IMR-90 (cell line): ENCODE data around the gene SSH2. TPM values are rescaled to one million over a fixed set of nuclear protein-coding genes. Genes with fewer than 3 reads are reported as not detected.

Experiments used
- ATAC-seq: fragments of 200-7000 bp; cut with Tn5 transposase; 2 replicates; pipeline ENCODE4 v1.9.1; 2020; ENCODE audit warnings: low read depth, mild to moderate bottlenecking, moderate library complexity
- BruUV-seq: library from RNA; stranded (reverse); fragments of 400-500 nt; replicated peaks from 2 replicates; lab custom pipeline; 2021; lab: Mats Ljungman, UMichigan
- CTCF ChIA-PET: fragments of 300-600 bp; formaldehyde crosslinking; extraction: SDS; loops from one replicate; lab custom pipeline; 2021; ENCODE audit warnings: antibody characterized with exemption; lab: Yijun Ruan, JAX
- POLR2A ChIA-PET: fragments of 300-600 bp; sonication (Branson Sonifier 250); formaldehyde crosslinking; loops from one replicate; lab custom pipeline; 2022; ENCODE audit warnings: antibody characterized with exemption; ENCODE audit not compliant: unreplicated experiment; lab: Charles Lee
- DNase-seq: peaks from one replicate; pipeline ENCODE4 v3.0.0; 2013
- H2AFZ ChIP-seq: replicated peaks from 2 replicates; pipeline ENCODE3; 2013; ENCODE audit warnings: low read length, mild to moderate bottlenecking; ENCODE audit not compliant: poor library complexity
- H2AK5ac ChIP-seq: 2 replicates; pipeline ENCODE4 v1.6.1; 2013; ENCODE audit warnings: low read depth, low read length, inconsistent platforms
- H2AK9ac ChIP-seq: replicated peaks from 2 replicates; pipeline ENCODE3; 2013; ENCODE audit warnings: mild to moderate bottlenecking, low read depth, low read length, moderate library complexity; ENCODE audit not compliant: poor library complexity
- H2BK120ac ChIP-seq: 2 replicates; pipeline ENCODE4 v1.6.1; 2013; ENCODE audit warnings: low read depth, low read length, inconsistent platforms
- H2BK15ac ChIP-seq: 3 replicates; pipeline ENCODE4 v1.6.1; 2013; ENCODE audit warnings: low read depth, low read length, inconsistent platforms
- H2BK20ac ChIP-seq: 2 replicates; pipeline ENCODE4 v1.6.1; 2013; ENCODE audit warnings: low read depth, mild to moderate bottlenecking, inconsistent platforms, low read length, moderate library complexity
- H2BK5ac ChIP-seq: 2 replicates; pipeline ENCODE4 v1.6.1; 2013; ENCODE audit warnings: mild to moderate bottlenecking, low read depth, low read length, inconsistent platforms; ENCODE audit not compliant: poor library complexity, severe bottlenecking
- H3K14ac ChIP-seq: replicated peaks from 2 replicates; pipeline ENCODE4 v1.6.1; 2013; ENCODE audit warnings: low read depth, low read length, inconsistent platforms
- H3K18ac ChIP-seq: 2 replicates; pipeline ENCODE4 v1.6.1; 2013; ENCODE audit warnings: low read depth, low read length, control low read depth
- H3K23ac ChIP-seq: 2 replicates; pipeline ENCODE4 v1.6.1; 2013; ENCODE audit warnings: low read depth, low read length, inconsistent platforms
- H3K27ac ChIP-seq: 2 replicates; pipeline ENCODE4 v1.5.1; 2013; ENCODE audit warnings: mild to moderate bottlenecking, control low read depth, low read length; ENCODE audit not compliant: insufficient read depth
- H3K27me3 ChIP-seq: 2 replicates; pipeline ENCODE4 v1.6.1; 2013; ENCODE audit warnings: low read length; ENCODE audit not compliant: control insufficient read depth, insufficient read depth
- H3K36me3 ChIP-seq: 2 replicates; pipeline ENCODE4 v1.6.1; 2013; ENCODE audit warnings: low read length, mixed read lengths; ENCODE audit not compliant: control insufficient read depth, insufficient read depth
- H3K4ac ChIP-seq: 2 replicates; pipeline ENCODE4 v1.6.1; 2013; ENCODE audit warnings: low read depth, low read length, inconsistent platforms
- H3K4me1 ChIP-seq: 2 replicates; pipeline ENCODE4 v1.6.1; 2013; ENCODE audit warnings: low read length, mixed read lengths; ENCODE audit not compliant: control insufficient read depth, insufficient read depth
- H3K4me2 ChIP-seq: 2 replicates; pipeline ENCODE4 v1.6.1; 2013; ENCODE audit warnings: low read depth, mild to moderate bottlenecking, control low read depth, low read length, moderate library complexity
- H3K4me3 ChIP-seq: 2 replicates; pipeline ENCODE4 v1.5.1; 2013; ENCODE audit warnings: low read depth, mild to moderate bottlenecking, control low read depth, low read length, moderate library complexity; ENCODE audit not compliant: insufficient read depth
- H3K56ac ChIP-seq: 2 replicates; pipeline ENCODE4 v1.6.1; 2013; ENCODE audit warnings: low read length, inconsistent platforms; ENCODE audit not compliant: insufficient read depth; ENCODE audit errors: extremely low read depth
- H3K79me1 ChIP-seq, 2 experiments: 2 replicates each; pipeline ENCODE4 v1.6.1; 2013; ENCODE audit warnings: low read length in 2 of 2, inconsistent platforms in 1 of 2, low read depth in 1 of 2
- H3K9ac ChIP-seq: 2 replicates; pipeline ENCODE4 v1.6.1; 2013; ENCODE audit warnings: low read depth, low read length, control low read depth
- H3K9me1 ChIP-seq: 2 replicates; pipeline ENCODE4 v1.6.1; 2013; ENCODE audit warnings: low read length, inconsistent platforms; ENCODE audit not compliant: insufficient read depth
- H3K9me3 ChIP-seq: 2 replicates; pipeline ENCODE4 v1.6.1; 2013; ENCODE audit warnings: low read length; ENCODE audit not compliant: control insufficient read depth, insufficient read depth
- H4K20me1 ChIP-seq: 2 replicates; pipeline ENCODE4 v1.6.1; 2013; ENCODE audit warnings: low read length, inconsistent platforms; ENCODE audit not compliant: insufficient read depth
- H4K5ac ChIP-seq: 2 replicates; pipeline ENCODE4 v1.6.1; 2013; ENCODE audit warnings: mild to moderate bottlenecking, low read depth, low read length, control low read depth
- H4K8ac ChIP-seq, 2 experiments: 2 replicates each; pipeline ENCODE4 v1.6.1; 2013; ENCODE audit warnings: low read depth in 2 of 2, low read length in 2 of 2, control low read depth in 1 of 2, inconsistent platforms in 1 of 2
- H4K91ac ChIP-seq: 2 replicates; pipeline ENCODE4 v1.6.1; 2013; ENCODE audit warnings: low read depth, low read length, inconsistent platforms; ENCODE audit not compliant: insufficient read depth
- BHLHE40 ChIP-seq: fragments of 150-350 bp; IDR thresholded peaks from 2 replicates; pipeline ENCODE4 v1.6.1; 2016; ENCODE audit warnings: mild to moderate bottlenecking, low read depth, low read length
- CEBPB ChIP-seq: IDR thresholded peaks from 2 replicates; pipeline ENCODE4 v1.6.1; 2012; ENCODE audit warnings: low read depth, low read length, improper control_type of control experiment
- CHD1 ChIP-seq: IDR thresholded peaks from 2 replicates; pipeline ENCODE4 v1.6.1; 2012; ENCODE audit warnings: low read depth, low read length, improper control_type of control experiment
- CTCF ChIP-seq: conservative IDR thresholded peaks from 2 replicates; pipeline ENCODE4 v1.5.1; 2012; ENCODE audit warnings: mild to moderate bottlenecking, low read depth, low read length, improper control_type of control experiment
- ELK1 ChIP-seq: fragments of 150-350 bp; IDR thresholded peaks from 2 replicates; pipeline ENCODE4 v1.6.1; 2016; ENCODE audit warnings: low read depth, mild to moderate bottlenecking, low read length, moderate library complexity, borderline replicate concordance
- FOS ChIP-seq: fragments of 150-350 bp; IDR thresholded peaks from 2 replicates; pipeline ENCODE4 v1.6.1; 2016; ENCODE audit warnings: low read depth, low read length
- MAFK ChIP-seq: IDR thresholded peaks from 2 replicates; pipeline ENCODE4 v1.6.1; 2012; ENCODE audit warnings: low read depth, low read length, improper control_type of control experiment
- MAZ ChIP-seq: IDR thresholded peaks from 2 replicates; pipeline ENCODE4 v1.6.1; 2012; ENCODE audit warnings: low read depth, mild to moderate bottlenecking, low read length, improper control_type of control experiment, moderate library complexity, borderline replicate concordance
- MXI1 ChIP-seq: IDR thresholded peaks from 2 replicates; pipeline ENCODE4 v1.6.1; 2012; ENCODE audit warnings: low read depth, mild to moderate bottlenecking, low read length, moderate library complexity, borderline replicate concordance
- POLR2A ChIP-seq: IDR thresholded peaks from 2 replicates; pipeline ENCODE4 v1.6.1; 2012; ENCODE audit warnings: mild to moderate bottlenecking, low read depth, low read length
- RAD21 ChIP-seq: IDR thresholded peaks from 2 replicates; pipeline ENCODE4 v1.6.1; 2012; ENCODE audit warnings: low read length, improper control_type of control experiment
- RCOR1 ChIP-seq: IDR thresholded peaks from 2 replicates; pipeline ENCODE4 v1.6.1; 2012; ENCODE audit warnings: mild to moderate bottlenecking, low read length, improper control_type of control experiment; ENCODE audit not compliant: insufficient replicate concordance
- RFX5 ChIP-seq: IDR thresholded peaks from 2 replicates; pipeline ENCODE4 v1.8.0; 2012; ENCODE audit warnings: low read depth, mild to moderate bottlenecking, low read length, moderate library complexity
- SMC3 ChIP-seq: fragments of 150-350 bp; IDR thresholded peaks from 2 replicates; pipeline ENCODE4 v1.6.1; 2016; ENCODE audit warnings: low read depth, mild to moderate bottlenecking, antibody characterized with exemption, low read length, moderate library complexity
- USF2 ChIP-seq: fragments of 150-350 bp; IDR thresholded peaks from 2 replicates; pipeline ENCODE4 v1.6.1; 2017; ENCODE audit warnings: mild to moderate bottlenecking, antibody characterized with exemption, low read length, low read depth
- WGBS, 2 experiments: methylation state at CpG; one replicate each; pipeline versions ENCODE4 v1.1.5 to v1.1.7; 2013; ENCODE audit warnings: missing lambda C conversion rate in 2 of 2; ENCODE audit not compliant: insufficient read length in 1 of 2; ENCODE audit errors: extremely low coverage in 2 of 2; 5-methylcytosine and 5-hydroxymethylcytosine counted together
- dilution Hi-C: fragments of 300-500 bp; cut with HindIII; formaldehyde crosslinking; loops from one replicate; pipeline ENCODE4 v1.14.3; 2018; ENCODE audit warnings: low sequenced_read_pairs; ENCODE audit not compliant: unreplicated experiment
- in situ Hi-C: fragments of 300-500 bp; cut with MboI; formaldehyde crosslinking; loops from 3 replicates; pipeline ENCODE4 v1.14.3; 2019; ENCODE audit warnings: low sequenced_read_pairs, inconsistent platforms, mixed read lengths
- intact Hi-C: fragments of 100-400 bp; cut with micrococcal nuclease; formaldehyde crosslinking; loops from 2 replicates; pipeline ENCODE4 v1.10.0; 2022
- polyA plus RNA-seq, 3 experiments: library from polyadenylated mRNA; depleted of rRNA; stranded (reverse); fragments of >200 nt; gene quantifications; 2 replicates each; pipeline ENCODE4 v1.2.3, GENCODE V29; 2012; ENCODE audit warnings: low replicate concordance in 1 of 3
- total RNA-seq: library from RNA; depleted of rRNA; stranded (reverse); fragments of >200 nt; gene quantifications from 2 replicates; pipeline ENCODE4 v1.2.3, GENCODE V29; 2012

The SSH2 gene
- total and polyA plus RNA-seq, 2 of the 4 experiments (the other 2 are of a cell fraction) = 9.3 TPM

GRCh38 chr17:29577385-29578211 lies 352.4 kb downstream of the SSH2 start:
- in situ Hi-C loops = no loop called here
- Histone ChIP-seq H2AK5ac (no peak overlapping the region; the same call in 1 of the 2 replicates), H2AFZ (peak overlapping the region; percentile 66), H2BK15ac (no peak overlapping the region), H3K18ac (no peak overlapping the region), H3K9me1 (no peaks in the 10 kb centered on the region; the same call in 1 of the 2 replicates), H3K4ac (no peak overlapping the region), H3K4me1 (peaks cover 4% of the 10 kb centered on the region; the same call in 1 of the 2 replicates), H3K56ac (no peak overlapping the region), H3K27ac (no peak overlapping the region), H3K23ac (no peak overlapping the region), H2BK20ac (no peak overlapping the region), H2BK120ac (no peak overlapping the region), H3K9me3 (no peaks in the 10 kb centered on the region), H3K36me3 (peaks cover 71% of the 10 kb centered on the region), H4K5ac (no peak overlapping the region), H3K9ac (no peak overlapping the region), H3K27me3 (no peaks in the 10 kb centered on the region), H4K91ac (no peak overlapping the region), H3K4me3 (no peak overlapping the region), H4K8ac (no peak overlapping the region), H2BK5ac (no peak overlapping the region), H3K14ac (no peak overlapping the region), H3K79me1 (peaks cover under 1 to 43% of the 10 kb centered on the region in 2 experiments), H3K4me2 (no peak overlapping the region), H4K20me1 (peaks cover 7% of the 10 kb centered on the region), H2AK9ac (peak overlapping the region; percentile 77)
- TF ChIP-seq USF2 (no peak), ELK1 (no peak), CEBPB (no peak), RFX5 (no peak), SMC3 (no peak), CTCF (no peak), MAFK (no peak), BHLHE40 (no peak), MXI1 (no peak), RAD21 (no peak), MAZ (no peak), CHD1 (no peak), POLR2A (no peak), RCOR1 (no peak), FOS (no peak)
- peak; percentile 12 for DNase-seq
- intact Hi-C loops = no loop called here
- ChIA-PET CTCF (interaction anchor here (1.5 kb wide), 1 partner anchor 207 kb away, joined by 3 read pairs; no protein-coding TSS in a partner anchor), POLR2A (no interaction called here)
- peak; percentile 81 for ATAC-seq
- dilution Hi-C loops = no loop called here
- no TSS peak for BruUV-seq
- WGBS, 2 experiments = 79% methylated on average over 2 of the region's 22 CpGs; no CpG with 5 or more reads in 1 of the 2 experiments
